Spleen (tissue), 13 donors: ENCODE data around the gene SLC37A3. TPM values are rescaled to one million over a fixed set of nuclear protein-coding genes. Genes with fewer than 3 reads are reported as not detected.

ENCODE experiments used
- DNase-seq: peaks from one replicate; pipeline ENCODE4 v3.0.0-alpha.2; 2020
- H3K27ac ChIP-seq, 8 donors: fragments of 200-600 bp; sonication (generic) in 7 of 8; 1 replicate in 4 of 8; 2 replicates in 4 of 8; pipeline versions ENCODE4 v1.5.0 to v1.8.0; 2016 to 2021; ENCODE audit warnings: inconsistent platforms in 4 of 8, mild to moderate bottlenecking in 4 of 8, moderate library complexity in 1 of 8
- H3K27me3 ChIP-seq, 7 donors: fragments of 200-600 bp; sonication (generic) in 6 of 7; replicated peaks in 1 of 7; 1 replicate in 4 of 7; 2 replicates in 3 of 7; pipeline versions ENCODE4 v1.5.0 to v1.8.0; 2016 to 2021; ENCODE audit warnings: inconsistent platforms in 3 of 7, mild to moderate bottlenecking in 1 of 7
- H3K36me3 ChIP-seq, 6 donors: fragments of 200-600 bp; sonication (generic) in 5 of 6; 1 replicate in 4 of 6; 2 replicates in 2 of 6; pipeline versions ENCODE4 v1.5.0 to v1.8.0; 2016 to 2021; ENCODE audit warnings: inconsistent platforms in 2 of 6
- H3K4me1 ChIP-seq, 6 donors: fragments of 200-600 bp; sonication (generic) in 5 of 6; 1 replicate in 3 of 6; 2 replicates in 3 of 6; pipeline versions ENCODE4 v1.5.0 to v1.8.0; 2016 to 2021; ENCODE audit warnings: inconsistent platforms in 3 of 6
- H3K4me3 ChIP-seq, 8 donors: fragments of 200-600 bp; sonication (generic) in 7 of 8; 1 replicate in 4 of 8; 2 replicates in 4 of 8; pipeline versions ENCODE4 v1.5.0 to v1.8.0; 2016 to 2021; ENCODE audit warnings: inconsistent platforms in 4 of 8, mild to moderate bottlenecking in 4 of 8, moderate library complexity in 2 of 8
- H3K9me3 ChIP-seq, 8 donors: fragments of 200-600 bp; sonication (generic) in 7 of 8; 1 replicate in 4 of 8; 2 replicates in 4 of 8; pipeline versions ENCODE4 v1.5.0 to v1.8.0; 2016 to 2021; ENCODE audit warnings: inconsistent platforms in 4 of 8
- POLR2A ChIP-seq, 3 donors: fragments of 450-650 bp; IDR thresholded peaks; one replicate each; pipeline ENCODE4 v1.5.1; 2017; ENCODE audit warnings: antibody characterized with exemption in 3 of 3, mild to moderate bottlenecking in 1 of 3
- POLR2AphosphoS5 ChIP-seq, 3 donors: sonication (generic); formaldehyde crosslinking; IDR thresholded peaks; one replicate each; pipeline ENCODE4 v1.5.1; 2017; ENCODE audit warnings: antibody characterized with exemption in 3 of 3
- WGBS, 5 donors: extraction: QIAGEN DNeasy Blood & Tissue Kit in 3 of 5; methylation state at CpG; one replicate each; pipeline versions ENCODE4 v1.1.5 to v1.1.7; 2013 to 2018; 5-methylcytosine and 5-hydroxymethylcytosine counted together
- intact Hi-C: fragments of 100-400 bp; cut with DNase I; formaldehyde crosslinking; loops from one replicate; pipeline ENCODE4 v1.15.0; 2023; ENCODE audit warnings: low total_unique reads
- long read RNA-seq, 2 donors: transcript quantifications; one replicate each; lab custom pipeline, GENCODE V29; 2026
- polyA plus RNA-seq, 3 donors: library from polyadenylated mRNA; stranded (reverse); fragments of 200-250 nt; gene quantifications; one replicate each; pipeline ENCODE4 v1.2.1, GENCODE V29; 2013
- total RNA-seq, 7 donors: library from RNA; depleted of rRNA in 3 of 7; stranded (reverse); fragments of >200 nt in 3 of 7; fragmentation: NEBNext Ultra II Directional in 4 of 7; extraction: Animal tissue kit (Norgen Biotek cat#: 25700) in 4 of 7; gene quantifications; one replicate each; pipeline versions ENCODE4 v1.1.0 to v1.2.1, GENCODE V29; 2016 to 2021
- TF ChIP-seq, protein P1 (sequence below), 11 experiments: fragments of 200-600 bp in 7 of 11; fragments of 450-650 bp in 4 of 11; sonication (generic) in 4 of 11; IDR thresholded peaks in 8 of 11; conservative IDR thresholded peaks in 3 of 11; 1 replicate in 7 of 11; 2 replicates in 4 of 11; pipeline versions ENCODE4 v1.4.0 to v1.8.0; 2016 to 2021; ENCODE audit warnings: antibody characterized with exemption in 11 of 11, inconsistent platforms in 4 of 11, mild to moderate bottlenecking in 1 of 11
- donor health status: healthy with polysubstance abuse.
- donor health status: DM: no; HTN: no; CAD: no; lungs with moderate emphysema.
- donor health status: DM: no; HTN: no; CAD: no.
- donor health status: Bipolar disorder and iron deficiency.
- donor health status: healthy.
- donor health status: DM: no; HTN: no; CAD: no.
- donor health status: DM: yes; HTN: yes; CAD: no.

Gene SLC37A3, protein sequence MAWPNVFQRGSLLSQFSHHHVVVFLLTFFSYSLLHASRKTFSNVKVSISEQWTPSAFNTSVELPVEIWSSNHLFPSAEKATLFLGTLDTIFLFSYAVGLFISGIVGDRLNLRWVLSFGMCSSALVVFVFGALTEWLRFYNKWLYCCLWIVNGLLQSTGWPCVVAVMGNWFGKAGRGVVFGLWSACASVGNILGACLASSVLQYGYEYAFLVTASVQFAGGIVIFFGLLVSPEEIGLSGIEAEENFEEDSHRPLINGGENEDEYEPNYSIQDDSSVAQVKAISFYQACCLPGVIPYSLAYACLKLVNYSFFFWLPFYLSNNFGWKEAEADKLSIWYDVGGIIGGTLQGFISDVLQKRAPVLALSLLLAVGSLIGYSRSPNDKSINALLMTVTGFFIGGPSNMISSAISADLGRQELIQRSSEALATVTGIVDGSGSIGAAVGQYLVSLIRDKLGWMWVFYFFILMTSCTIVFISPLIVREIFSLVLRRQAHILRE
- total RNA-seq (10 to 100 TPM; 29.5 to 71.9 (median 56.1) TPM), polyA plus RNA-seq (10 to 100 TPM in 2 of 3 donors, 1 to 10 TPM in 1; 8.0 to 11.8 (median 10.4) TPM)
- long read RNA-seq, donor 1, partial matches to known transcripts: 0 of 2 reads
- long read RNA-seq, donor 1, other reads (novel, unspliced or antisense): 0 of 2 reads
- long read RNA-seq, donor 2, transcript SLC37A3-201 (15 exons, 3,349 nt): major isoform, 8 of 9 reads
- long read RNA-seq, donor 2, partial matches to known transcripts: 0 of 9 reads
- long read RNA-seq, donor 2, other reads (novel, unspliced or antisense): 0 of 9 reads

DNA sequence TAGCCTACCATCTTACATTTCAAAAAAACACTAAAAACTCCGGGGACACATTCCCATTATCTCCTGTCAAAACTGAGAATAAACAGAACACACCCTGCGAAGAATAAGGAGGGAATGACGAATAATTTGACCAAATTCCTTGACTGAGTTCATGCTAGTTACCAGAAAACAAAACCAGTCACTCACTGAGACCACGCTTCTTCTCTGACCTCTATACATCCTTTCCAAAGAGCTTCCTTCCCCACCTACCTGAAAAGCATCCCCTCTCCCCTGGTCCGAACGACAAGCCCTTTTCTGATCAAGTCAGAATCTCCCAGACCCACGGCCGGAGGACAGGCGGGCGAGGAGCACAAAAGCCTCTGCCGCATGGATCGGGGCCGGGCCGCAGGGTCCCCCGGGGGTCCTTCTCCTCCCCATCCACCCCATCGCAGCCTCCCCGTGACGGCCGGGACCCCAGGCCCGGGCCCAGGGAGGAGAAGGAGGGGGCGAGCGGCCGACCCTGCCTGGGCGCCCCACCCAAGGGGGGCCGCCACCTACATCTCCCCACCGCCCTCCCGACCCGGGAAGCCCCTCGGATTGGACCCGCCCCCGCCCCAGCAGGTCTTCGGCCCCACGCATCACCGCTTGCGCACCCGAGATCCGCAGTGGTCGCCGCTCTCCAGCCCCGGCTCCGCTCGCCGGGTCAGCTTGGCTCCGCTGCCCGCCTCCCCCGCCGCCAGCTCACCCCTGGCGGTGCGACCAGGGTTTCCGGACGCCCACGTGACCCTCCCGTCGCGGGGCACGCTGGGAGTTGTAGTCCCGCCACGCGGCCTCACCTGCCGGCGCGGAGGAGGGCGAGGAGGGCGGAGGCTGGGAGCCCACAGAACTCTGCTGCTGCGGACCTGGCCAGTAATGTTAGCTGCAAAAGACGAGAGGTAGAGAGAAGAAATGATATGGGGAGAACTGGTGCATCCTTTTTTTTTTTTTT is at the start of gene SLC37A3:
SLC37A3 (minus strand) TSS at position 747 of the 967 bp plus-strand sequence. CDS start 16,004 bp downstream, outside the sequence.
- H3K4me3 ChIP-seq: peak within 1 kb of the TSS; percentile 79 to 95 (median 86)
- no peaks in the 10 kb centered on the region for H3K9me3 ChIP-seq
- peak within 1 kb of the TSS; percentile 73 to 94 (median 89) for H3K27ac ChIP-seq
- TF ChIP-seq POLR2AphosphoS5 (IDR thresholded peaks at IDR 0.05): peak; percentile 95 to 98 (median 95)
- TF ChIP-seq, protein P1, sequence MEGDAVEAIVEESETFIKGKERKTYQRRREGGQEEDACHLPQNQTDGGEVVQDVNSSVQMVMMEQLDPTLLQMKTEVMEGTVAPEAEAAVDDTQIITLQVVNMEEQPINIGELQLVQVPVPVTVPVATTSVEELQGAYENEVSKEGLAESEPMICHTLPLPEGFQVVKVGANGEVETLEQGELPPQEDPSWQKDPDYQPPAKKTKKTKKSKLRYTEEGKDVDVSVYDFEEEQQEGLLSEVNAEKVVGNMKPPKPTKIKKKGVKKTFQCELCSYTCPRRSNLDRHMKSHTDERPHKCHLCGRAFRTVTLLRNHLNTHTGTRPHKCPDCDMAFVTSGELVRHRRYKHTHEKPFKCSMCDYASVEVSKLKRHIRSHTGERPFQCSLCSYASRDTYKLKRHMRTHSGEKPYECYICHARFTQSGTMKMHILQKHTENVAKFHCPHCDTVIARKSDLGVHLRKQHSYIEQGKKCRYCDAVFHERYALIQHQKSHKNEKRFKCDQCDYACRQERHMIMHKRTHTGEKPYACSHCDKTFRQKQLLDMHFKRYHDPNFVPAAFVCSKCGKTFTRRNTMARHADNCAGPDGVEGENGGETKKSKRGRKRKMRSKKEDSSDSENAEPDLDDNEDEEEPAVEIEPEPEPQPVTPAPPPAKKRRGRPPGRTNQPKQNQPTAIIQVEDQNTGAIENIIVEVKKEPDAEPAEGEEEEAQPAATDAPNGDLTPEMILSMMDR (IDR thresholded peaks at IDR 0.05 in 8 of 11, conservative IDR thresholded peaks at IDR 0.05 in 3 of 11): peak in 8 of 11 experiments; percentile 23 to 56 (median 44)
- TF ChIP-seq POLR2A (IDR thresholded peaks at IDR 0.05): peak in 1 of 3 donors; percentile 45
- peaks cover 0 to 3% (median 0%) of the 10 kb centered on the region in 6 donors for H3K36me3 ChIP-seq
- intact Hi-C loops: no loop called here
- no peaks in the 10 kb centered on the region for H3K27me3 ChIP-seq
- H3K4me1 ChIP-seq: peaks cover 4 to 59% (median 25%) of the 10 kb centered on the region in 6 donors
- peak; percentile 97 for DNase-seq
- 1 to 3% (median 1%) methylated on average over 29 to 66 of the region's 66 CpGs for WGBS, 5 donors

DNA sequence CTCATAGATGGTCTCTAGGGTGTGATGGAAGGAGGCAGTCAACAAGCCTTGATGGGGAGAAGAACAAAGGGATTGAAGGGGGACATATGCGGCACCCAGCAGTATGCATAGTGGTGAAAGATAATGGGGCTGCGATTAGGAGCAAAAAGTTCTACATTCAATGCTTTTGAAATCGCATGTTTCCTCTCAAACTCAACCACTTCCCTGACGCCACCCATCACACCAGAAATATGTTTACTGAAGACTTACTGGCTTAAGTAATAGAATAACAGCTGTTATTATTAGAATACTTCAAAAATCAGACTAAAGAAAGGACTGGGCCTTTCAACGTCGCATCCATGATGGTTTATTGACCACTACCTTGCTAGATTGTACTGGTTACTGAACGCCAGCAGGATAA is 49.5 kb upstream of the SLC37A3 start:
- no peaks in the 10 kb centered on the region for H3K27me3 ChIP-seq
- no peak overlapping the region for H3K4me3 ChIP-seq
- H3K9me3 ChIP-seq: no peaks in the 10 kb centered on the region
- peaks cover 0 to 18% (median 7%) of the 10 kb centered on the region in 6 donors for H3K36me3 ChIP-seq
- peak overlapping the region in 3 of 8 donors; percentile 36 to 48 (median 40) for H3K27ac ChIP-seq
- intact Hi-C loops: no loop called here
- peaks cover 0 to 34% (median 8%) of the 10 kb centered on the region in 6 donors for H3K4me1 ChIP-seq
- DNase-seq: peak; percentile 1
- TF ChIP-seq, protein P1 (IDR thresholded peaks at IDR 0.05 in 8 of 11, conservative IDR thresholded peaks at IDR 0.05 in 3 of 11): no peak
- TF ChIP-seq POLR2AphosphoS5 (IDR thresholded peaks at IDR 0.05) (no peak), POLR2A (IDR thresholded peaks at IDR 0.05) (no peak)
- WGBS, 5 donors: 61 to 88% (median 79%) methylated on average over 7 of the region's 7 CpGs

DNA sequence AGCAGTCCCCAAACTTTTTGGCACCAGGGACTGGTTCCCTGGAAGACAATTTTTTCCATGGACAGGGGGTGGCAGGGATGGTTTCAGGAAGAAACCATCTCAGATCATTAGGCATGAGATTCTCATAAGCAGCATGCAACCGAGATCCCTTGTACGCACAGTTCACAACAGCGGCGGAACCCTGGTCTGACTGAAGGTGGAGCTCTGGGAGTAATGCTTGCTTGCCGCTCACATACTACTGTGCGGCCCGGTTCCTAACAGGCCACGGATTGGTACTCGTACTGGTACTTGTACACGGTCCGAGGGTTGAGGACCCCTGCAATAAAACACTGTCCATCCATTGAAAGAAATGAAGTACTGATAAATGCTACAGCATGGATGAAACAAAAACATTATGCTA is 48.1 kb upstream of the SLC37A3 start:
- H3K4me1 ChIP-seq: peaks cover 0 to 30% (median 8%) of the 10 kb centered on the region in 6 donors
- DNase-seq: peak; percentile 48

More for the DNA sequence above, 48.1 kb upstream of the SLC37A3 start:
- Histone ChIP-seq H3K4me3 (no peak overlapping the region), H3K36me3 (peaks cover 0 to 5% (median 0%) of the 10 kb centered on the region in 6 donors), H3K27me3 (no peaks in the 10 kb centered on the region), H3K9me3 (no peaks in the 10 kb centered on the region), H3K27ac (no peak overlapping the region)
- WGBS, 5 donors: 87 to 97% (median 96%) methylated on average over 11 of the region's 11 CpGs
- intact Hi-C loops: no loop called here
- TF ChIP-seq POLR2AphosphoS5 (IDR thresholded peaks at IDR 0.05): no peak
- TF ChIP-seq, protein P1 (IDR thresholded peaks at IDR 0.05 in 8 of 11, conservative IDR thresholded peaks at IDR 0.05 in 3 of 11): no peak
- TF ChIP-seq POLR2A (IDR thresholded peaks at IDR 0.05): no peak
